CD4-positive, alpha-beta memory T cell (primary cell): ENCODE data around the gene HLA-DRB5. TPM values are rescaled to one million over a fixed set of nuclear protein-coding genes. Genes with fewer than 3 reads are reported as not detected.
"Not testable (repeated sequence)": the region's sequence is repeated elsewhere in the genome, so short reads cannot be mapped to it uniquely, and the experiment has no call there.

Source experiments
- CTCF ChIA-PET: fragments of 350-600 bp; sonication (Branson Sonifier 250); formaldehyde crosslinking; loops from one replicate; lab custom pipeline; 2021; ENCODE audit warnings: inconsistent platforms; ENCODE audit not compliant: partially characterized antibody; lab: Charles Lee
- POLR2A ChIA-PET: fragments of 350-600 bp; sonication (Branson Sonifier 250); formaldehyde crosslinking; loops from one replicate; lab custom pipeline; 2021; ENCODE audit not compliant: partially characterized antibody; lab: Charles Lee
- DNase-seq, 5 donors: peaks; one replicate each; pipeline versions ENCODE4 v3.0.0 to v3.0.0-alpha.2; 2020 to 2022; ENCODE audit warnings: mixed read lengths in 1 of 5
- H3K27ac ChIP-seq: one replicate; pipeline ENCODE4 v1.7.0; 2013; ENCODE audit warnings: low read depth, low read length
- H3K27me3 ChIP-seq: 2 replicates; pipeline ENCODE4 v1.7.0; 2013; ENCODE audit warnings: mild to moderate bottlenecking, low read length, moderate library complexity; ENCODE audit not compliant: insufficient read depth
- H3K36me3 ChIP-seq: 2 replicates; pipeline ENCODE4 v1.7.0; 2013; ENCODE audit warnings: mild to moderate bottlenecking, low read length, moderate library complexity; ENCODE audit not compliant: insufficient read depth
- H3K4me1 ChIP-seq: 2 replicates; pipeline ENCODE4 v1.7.0; 2013; ENCODE audit warnings: mild to moderate bottlenecking, low read length, moderate library complexity; ENCODE audit not compliant: insufficient read depth
- H3K4me3 ChIP-seq, 2 donors: one replicate each; pipeline ENCODE4 v1.7.0; 2013; ENCODE audit warnings: low read length in 2 of 2, mild to moderate bottlenecking in 1 of 2
- H3K9me3 ChIP-seq, 2 donors: one replicate each; pipeline ENCODE4 v1.7.0; 2013; ENCODE audit warnings: low read length in 2 of 2, control low read depth in 1 of 2; ENCODE audit not compliant: control insufficient read depth in 1 of 2
- H3K27ac Mint-ChIP-seq, 7 donors: one replicate each; pipeline ENCODE4 v1.8.0; 2020 to 2021; ENCODE audit warnings: mixed read lengths in 7 of 7, mild to moderate bottlenecking in 6 of 7, inconsistent platforms in 3 of 7, moderate library complexity in 3 of 7
- H3K27me3 Mint-ChIP-seq, 2 donors: one replicate each; pipeline ENCODE4 v1.8.0; 2020 to 2021; ENCODE audit warnings: mixed read lengths in 2 of 2
- H3K36me3 Mint-ChIP-seq, 2 donors: one replicate each; pipeline ENCODE4 v1.8.0; 2020 to 2021; ENCODE audit warnings: mixed read lengths in 2 of 2, inconsistent platforms in 1 of 2, mild to moderate bottlenecking in 1 of 2
- H3K4me1 Mint-ChIP-seq, 4 donors: one replicate each; pipeline ENCODE4 v1.8.0; 2020 to 2021; ENCODE audit warnings: mixed read lengths in 4 of 4, mild to moderate bottlenecking in 1 of 4
- H3K4me3 Mint-ChIP-seq, 8 donors: one replicate each; pipeline ENCODE4 v1.8.0; 2020 to 2021; ENCODE audit warnings: mixed read lengths in 8 of 8, mild to moderate bottlenecking in 7 of 8, moderate library complexity in 6 of 8, inconsistent platforms in 3 of 8
- H3K9me3 Mint-ChIP-seq, 8 donors: one replicate each; pipeline ENCODE4 v1.8.0; 2020 to 2021; ENCODE audit warnings: mixed read lengths in 8 of 8, mild to moderate bottlenecking in 5 of 8, inconsistent platforms in 3 of 8, moderate library complexity in 1 of 8
- intact Hi-C: fragments of 100-400 bp; cut with micrococcal nuclease; formaldehyde crosslinking; loops from one replicate; pipeline ENCODE4 v1.15.1; 2023
- polyA plus RNA-seq, 2 donors: library from polyadenylated mRNA; unstranded; fragments of 300-500 nt; fragmentation: Illumina TruSeq; gene quantifications; one replicate each; pipeline ENCODE4 v1.2.3, GENCODE V29; 2021
- total RNA-seq, 2 experiments: library from RNA; stranded (reverse); gene quantifications; one replicate each; pipeline ENCODE4 v1.2.3, GENCODE V29; 2021

The HLA-DRB5 gene
- total and polyA plus RNA-seq, 4 experiments from 2014 or later: 0.46 to 14.2 (median 1.4) TPM

- no peak for DNase-seq
- Mint-ChIP-seq H3K27ac (no peak overlapping the region), H3K4me1 (no peaks in the 10 kb centered on the region), H3K36me3 (no peaks in the 10 kb centered on the region), H3K9me3 (peaks cover 0 to 6% (median 0%) of the 10 kb centered on the region in 8 donors), H3K27me3 (no peaks in the 10 kb centered on the region), H3K4me3 (no peak overlapping the region)
- CTCF ChIA-PET: no interaction called here
- H3K36me3 ChIP-seq: no peaks in the 10 kb centered on the region
- no peak overlapping the region for H3K27ac ChIP-seq
- no peaks in the 10 kb centered on the region for H3K9me3 ChIP-seq
- POLR2A ChIA-PET: no interaction called here
- no peaks in the 10 kb centered on the region for H3K4me1 ChIP-seq
- H3K4me3 ChIP-seq: no peak overlapping the region
- H3K27me3 ChIP-seq: no peaks in the 10 kb centered on the region
- intact Hi-C loops: no loop called here
Observed at GRCh38 chr6:32492351-32492750, 37.7 kb downstream of the HLA-DRB5 start.

GRCh38 chr6:32491700-32492099 lies 38.4 kb downstream of the HLA-DRB5 start:
- peaks cover 0 to 6% (median 0%) of the 10 kb centered on the region in 8 donors for H3K9me3 Mint-ChIP-seq
- no peaks in the 10 kb centered on the region for H3K9me3 ChIP-seq
- intact Hi-C loops: no loop called here
- ChIA-PET CTCF (no interaction called here), POLR2A (no interaction called here)
- no peak overlapping the region for H3K27ac ChIP-seq
- H3K36me3 Mint-ChIP-seq: no peaks in the 10 kb centered on the region
- no peaks in the 10 kb centered on the region for H3K4me1 Mint-ChIP-seq
- H3K27me3 ChIP-seq: no peaks in the 10 kb centered on the region
- no peak for DNase-seq
- H3K4me3 ChIP-seq: no peak overlapping the region
- H3K27ac Mint-ChIP-seq: no peak overlapping the region
- H3K4me3 Mint-ChIP-seq: no peak overlapping the region
- no peaks in the 10 kb centered on the region for H3K27me3 Mint-ChIP-seq
- no peaks in the 10 kb centered on the region for H3K4me1 ChIP-seq
- no peaks in the 10 kb centered on the region for H3K36me3 ChIP-seq

GRCh38 chr6:32488083-32488482 lies 42.0 kb downstream of the HLA-DRB5 start:
- Histone ChIP-seq H3K36me3 (no peaks in the 10 kb centered on the region), H3K27ac (no peak overlapping the region), H3K4me1 (no peaks in the 10 kb centered on the region), H3K27me3 (no peaks in the 10 kb centered on the region), H3K4me3 (no peak overlapping the region), H3K9me3 (no peaks in the 10 kb centered on the region)
- Mint-ChIP-seq H3K4me1 (no peaks in the 10 kb centered on the region), H3K27ac (no peak overlapping the region), H3K36me3 (no peaks in the 10 kb centered on the region), H3K27me3 (peaks cover 1 to 4% of the 10 kb centered on the region in 2 donors), H3K4me3 (no peak overlapping the region), H3K9me3 (peaks cover 0 to 6% (median 0%) of the 10 kb centered on the region in 8 donors)
- CTCF ChIA-PET: no interaction called here
- POLR2A ChIA-PET: no interaction called here
- intact Hi-C loops: no loop called here
- no peak for DNase-seq

GRCh38 chr6:32484614-32484998 lies 45.5 kb downstream of the HLA-DRB5 start:
- H3K27me3 ChIP-seq: no peaks in the 10 kb centered on the region
- Mint-ChIP-seq H3K4me1 (no peaks in the 10 kb centered on the region), H3K4me3 (no peak overlapping the region), H3K27me3 (peaks cover 6 to 8% of the 10 kb centered on the region in 2 donors), H3K27ac (no peak overlapping the region), H3K36me3 (no peaks in the 10 kb centered on the region), H3K9me3 (no peaks in the 10 kb centered on the region)
- POLR2A ChIA-PET: no interaction called here
- H3K27ac ChIP-seq: no peak overlapping the region
- H3K4me1 ChIP-seq: no peaks in the 10 kb centered on the region
- no peak overlapping the region for H3K4me3 ChIP-seq
- intact Hi-C loops: no loop called here
- CTCF ChIA-PET: no interaction called here
- H3K9me3 ChIP-seq: no peaks in the 10 kb centered on the region
- DNase-seq: peak in 1 of 5 donors; percentile 33
- H3K36me3 ChIP-seq: no peaks in the 10 kb centered on the region

- Histone ChIP-seq H3K4me1 (no peaks in the 10 kb centered on the region), H3K9me3 (no peaks in the 10 kb centered on the region), H3K27ac (no peak overlapping the region), H3K4me3 (no peak overlapping the region), H3K27me3 (no peaks in the 10 kb centered on the region), H3K36me3 (no peaks in the 10 kb centered on the region)
- Mint-ChIP-seq H3K4me3 (no peak overlapping the region), H3K27ac (no peak overlapping the region), H3K36me3 (no peaks in the 10 kb centered on the region), H3K9me3 (peaks cover 0 to 3% (median 0%) of the 10 kb centered on the region in 8 donors), H3K27me3 (peaks cover 8 to 10% of the 10 kb centered on the region in 2 donors), H3K4me1 (no peaks in the 10 kb centered on the region)
- no peak for DNase-seq
- POLR2A ChIA-PET: no interaction called here
- CTCF ChIA-PET: no interaction called here
- intact Hi-C loops: no loop called here
Observed at GRCh38 chr6:32483968-32484613, 46.0 kb downstream of the HLA-DRB5 start.

- Histone ChIP-seq H3K9me3 (no peaks in the 10 kb centered on the region), H3K4me3 (no peak overlapping the region), H3K36me3 (no peaks in the 10 kb centered on the region), H3K27ac (no peak overlapping the region), H3K4me1 (no peaks in the 10 kb centered on the region), H3K27me3 (peaks cover 7% of the 10 kb centered on the region)
- no peak for DNase-seq
- peaks cover 0 to 18% (median 0%) of the 10 kb centered on the region in 8 donors for H3K9me3 Mint-ChIP-seq
- no peak overlapping the region for H3K27ac Mint-ChIP-seq
- CTCF ChIA-PET: no interaction called here
- H3K27me3 Mint-ChIP-seq: peaks cover 26 to 44% of the 10 kb centered on the region in 2 donors
- H3K4me1 Mint-ChIP-seq: peaks cover 0 to 3% (median under 1%) of the 10 kb centered on the region in 4 donors
- POLR2A ChIA-PET: no interaction called here
- intact Hi-C loops: no loop called here
- H3K36me3 Mint-ChIP-seq: no peaks in the 10 kb centered on the region
- no peak overlapping the region for H3K4me3 Mint-ChIP-seq
Observed at GRCh38 chr6:32475392-32476206, 54.5 kb downstream of the HLA-DRB5 start.

- H3K9me3 ChIP-seq, H3K36me3 Mint-ChIP-seq, intact Hi-C loops, H3K4me1 Mint-ChIP-seq, CTCF ChIA-PET, H3K4me3 Mint-ChIP-seq, POLR2A ChIA-PET, H3K4me3 ChIP-seq, H3K36me3 ChIP-seq, H3K27ac Mint-ChIP-seq, H3K27ac ChIP-seq, H3K4me1 ChIP-seq, H3K27me3 ChIP-seq: not testable (repeated sequence)
- peaks cover 21 to 36% of the 10 kb centered on the region in 2 donors for H3K27me3 Mint-ChIP-seq
- peaks cover 0 to 11% (median 1%) of the 10 kb centered on the region in 8 donors for H3K9me3 Mint-ChIP-seq
- DNase-seq: peak in 2 of 5 donors; percentile 5 to 7
Observed at GRCh38 chr6:32473376-32474348, 56.4 kb downstream of the HLA-DRB5 start.
